NOMO-1 treated with dmso at 0.1 percent for 144 hours (cell line): ENCODE measurements around the gene FAM200B.
"Not testable (repeated sequence)": the region's sequence is repeated elsewhere in the genome, so short reads cannot be mapped to it uniquely, and the experiment has no call there.

Source experiments
- DNase-seq: peaks from one replicate; lab custom pipeline; 2025; ENCODE audit not compliant: unreplicated experiment; lab: John Stamatoyannopoulos, UW

FAM200B gene

GRCh38 chr4:15733061-15733460, 51.4 kb downstream of the FAM200B start:
- DNase-seq = not testable (repeated sequence)

GRCh38 chr4:15735536-15735935, 53.9 kb downstream of the FAM200B start:
- no peak for DNase-seq

- DNase-seq = no peak
Observed at GRCh38 chr4:15736514-15737050, 55.0 kb downstream of the FAM200B start.

- no peak for DNase-seq
Observed at GRCh38 chr4:15737255-15737654, 55.6 kb downstream of the FAM200B start.

- no peak for DNase-seq
Observed at GRCh38 chr4:15738877-15739276, 57.2 kb downstream of the FAM200B start.
